GM19467 (cell line): ENCODE data around the gene GGNBP2.

Experiments used
- ATAC-seq: cut with Tn5 transposase; IDR thresholded peaks from one replicate; pipeline ENCODE4 v1.9.1; 2021; ENCODE audit warnings: mild to moderate bottlenecking, moderate library complexity; ENCODE audit not compliant: unreplicated experiment

GGNBP2 gene

DNA sequence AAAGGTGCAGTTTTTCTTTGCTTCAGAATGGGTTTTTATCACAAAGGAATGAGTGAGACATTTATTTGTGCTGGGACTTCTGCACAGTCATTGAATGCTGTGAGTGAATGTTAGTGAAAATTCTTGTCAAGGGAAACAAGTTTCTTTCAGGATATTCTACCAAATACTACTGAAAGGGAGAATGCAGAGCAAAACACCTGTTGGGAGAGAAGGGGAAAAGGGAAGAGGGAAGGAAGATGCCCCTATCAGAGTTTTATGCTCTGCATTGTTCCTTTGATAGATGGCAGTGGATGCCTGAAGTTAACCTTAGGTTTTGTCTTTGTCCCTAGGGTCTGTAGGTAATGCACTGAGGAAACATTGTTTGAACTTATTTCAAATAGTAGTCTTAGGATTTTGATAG is 3.1 kb downstream of the GGNBP2 start:
- ATAC-seq: no peak

DNA sequence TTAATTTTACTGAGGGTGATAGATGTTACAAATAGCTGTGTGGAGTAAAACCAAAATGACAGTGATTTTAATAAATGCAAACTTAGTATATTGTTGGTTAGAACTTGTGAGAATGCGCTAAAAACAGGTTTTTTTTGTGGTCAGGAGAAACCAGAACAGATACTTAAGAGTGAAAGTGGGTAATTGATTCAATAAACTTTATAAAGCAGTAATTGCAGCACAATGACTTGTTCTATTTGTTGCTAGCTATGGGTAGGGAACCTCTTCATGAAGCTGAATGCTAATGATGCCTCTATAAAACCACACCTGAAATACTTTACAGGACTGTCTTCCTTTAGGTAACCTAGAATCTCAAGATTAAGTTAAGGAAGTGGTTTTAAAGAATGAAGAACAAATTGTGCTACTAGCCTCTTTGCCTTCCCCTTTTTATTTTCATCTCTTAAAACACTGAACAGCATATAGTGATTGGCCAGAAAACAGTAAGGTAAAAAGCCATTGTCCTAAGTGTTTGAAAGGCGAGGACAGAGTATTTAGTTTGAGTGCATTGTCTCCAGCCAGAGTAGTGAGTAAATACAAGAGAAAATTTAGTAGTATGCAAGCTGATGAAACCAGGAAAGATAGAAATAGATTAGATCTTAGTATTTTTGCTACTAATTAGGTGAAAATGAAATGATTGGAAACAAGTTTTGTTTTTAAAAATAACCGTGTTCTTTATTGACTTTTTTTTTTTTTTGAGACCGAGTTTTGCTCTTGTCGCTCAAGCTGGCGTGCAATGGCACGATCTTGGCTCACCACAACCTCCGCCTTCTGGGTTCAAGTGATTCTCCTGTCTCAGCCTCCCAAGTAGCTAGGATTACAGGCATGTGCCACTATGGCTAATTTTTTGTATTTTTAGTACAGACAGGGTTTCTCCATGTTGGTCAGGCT is 6.0 kb downstream of the GGNBP2 start:
- ATAC-seq: no peak

DNA sequence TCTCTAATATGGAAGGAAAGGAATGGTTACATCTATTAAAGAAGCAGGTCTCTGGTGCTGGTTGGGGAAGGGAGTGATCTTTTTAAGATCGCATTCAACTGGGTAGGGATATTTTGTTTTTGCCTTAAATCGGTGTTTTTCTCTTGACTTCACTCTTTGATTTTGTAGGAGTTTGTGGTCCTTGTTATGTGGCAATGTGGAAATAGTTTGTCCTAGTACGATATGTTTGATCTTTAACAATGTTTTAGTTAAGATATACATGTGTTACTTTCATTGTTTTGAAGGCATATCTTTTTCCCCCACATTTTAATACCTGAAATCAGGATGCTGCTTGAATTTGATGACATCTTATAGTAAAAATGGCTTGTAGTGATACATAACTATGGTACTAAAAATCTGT is 8.7 kb downstream of the GGNBP2 start:
- no peak for ATAC-seq

DNA sequence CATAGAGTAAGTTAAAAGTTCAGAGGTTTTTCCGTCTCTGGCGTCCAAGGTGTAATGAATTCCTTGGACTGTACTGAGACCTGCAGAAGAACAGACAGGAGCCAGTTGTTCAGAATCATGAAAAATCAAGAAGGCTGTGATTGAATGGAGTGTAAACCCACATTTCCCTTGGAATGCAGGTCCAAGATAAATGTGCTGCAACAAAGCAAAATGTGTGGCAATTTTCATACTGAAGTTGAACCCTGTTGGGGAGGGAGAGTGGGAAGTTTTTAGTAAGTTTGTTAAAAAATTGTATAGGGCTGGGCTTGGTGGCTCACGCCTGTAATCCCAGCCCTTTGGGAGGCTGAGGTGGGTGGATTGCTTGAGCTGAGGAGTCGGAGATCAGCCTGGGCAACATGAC is 21.4 kb downstream of the GGNBP2 start:
- ATAC-seq: no peak

DNA sequence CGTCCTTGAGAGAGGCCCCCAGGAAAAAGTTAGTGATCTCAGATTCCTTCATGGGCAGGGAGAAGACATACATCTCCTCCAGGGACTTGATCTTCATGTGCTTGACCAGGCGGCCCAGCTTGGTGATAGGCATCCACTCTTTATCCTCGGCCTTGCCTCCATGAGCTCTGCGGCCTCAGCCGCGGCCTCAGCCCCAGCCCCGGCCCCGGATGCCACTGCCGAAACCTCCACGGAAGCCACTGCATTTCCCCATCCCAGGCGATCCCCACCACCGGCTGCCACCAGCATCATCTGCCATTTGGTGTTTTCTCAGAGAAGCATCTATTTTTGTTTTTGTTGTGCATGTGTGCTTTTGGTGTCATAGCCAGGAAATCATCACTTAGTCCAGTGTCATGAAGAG is 30.3 kb downstream of the GGNBP2 start:
- no peak for ATAC-seq

DNA sequence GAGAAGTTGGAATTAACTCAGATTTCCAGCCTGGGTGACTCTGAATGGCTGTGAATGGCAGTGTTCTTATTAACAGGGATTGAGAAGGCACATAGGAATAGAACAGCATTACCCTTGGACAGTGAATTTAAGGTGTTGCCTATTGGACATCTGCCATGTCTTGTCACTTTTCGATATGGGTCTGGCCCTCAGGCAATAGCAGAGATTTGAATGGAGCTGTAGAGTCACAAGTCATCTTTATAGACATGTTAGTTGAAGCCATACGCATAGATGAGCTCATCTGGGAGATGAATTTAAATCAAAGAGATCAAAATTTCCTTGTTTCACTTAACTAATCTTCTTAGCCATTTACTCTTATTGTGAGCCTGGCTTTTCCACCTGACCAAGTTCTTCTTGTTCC is 32.1 kb downstream of the GGNBP2 start:
- ATAC-seq: no peak

DNA sequence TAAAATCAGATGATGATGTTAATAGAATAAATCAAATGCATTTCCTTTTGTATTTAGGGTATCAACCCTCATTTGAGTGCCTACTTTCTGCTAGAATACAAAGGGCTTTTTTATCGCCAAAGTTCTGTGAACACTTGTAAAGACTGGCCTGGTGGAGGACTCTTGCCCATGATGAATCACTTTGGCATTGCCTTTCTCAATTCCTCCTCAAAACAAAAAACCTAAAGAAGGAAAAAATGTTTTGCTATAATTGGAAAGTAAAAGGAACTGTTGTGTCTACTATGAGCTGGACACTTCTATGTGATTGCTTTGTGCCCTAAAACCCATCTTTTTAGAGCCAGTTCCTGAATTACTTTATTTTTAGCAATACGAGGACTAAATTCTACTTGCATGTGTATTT is 34.0 kb downstream of the GGNBP2 start:
- ATAC-seq: no peak

DNA sequence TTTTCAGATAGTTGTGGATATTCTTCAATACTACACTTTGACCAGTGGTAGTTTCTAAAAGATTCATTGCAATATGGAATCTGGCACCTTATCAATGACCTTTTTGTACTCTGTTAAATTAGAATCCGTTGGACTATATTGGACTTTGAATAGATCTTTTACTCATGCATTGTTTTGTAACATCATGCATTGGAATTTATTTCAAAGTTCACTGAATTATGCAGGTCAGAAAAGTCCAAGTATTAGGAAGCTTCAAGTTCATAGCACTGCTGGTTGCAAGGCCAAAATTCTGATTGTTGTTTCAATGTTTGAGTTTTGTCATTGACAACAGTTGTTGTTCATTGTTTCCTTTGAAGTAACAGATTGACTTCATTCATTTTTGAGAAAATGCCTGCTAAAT is 39.1 kb downstream of the GGNBP2 start:
- ATAC-seq: no peak

DNA sequence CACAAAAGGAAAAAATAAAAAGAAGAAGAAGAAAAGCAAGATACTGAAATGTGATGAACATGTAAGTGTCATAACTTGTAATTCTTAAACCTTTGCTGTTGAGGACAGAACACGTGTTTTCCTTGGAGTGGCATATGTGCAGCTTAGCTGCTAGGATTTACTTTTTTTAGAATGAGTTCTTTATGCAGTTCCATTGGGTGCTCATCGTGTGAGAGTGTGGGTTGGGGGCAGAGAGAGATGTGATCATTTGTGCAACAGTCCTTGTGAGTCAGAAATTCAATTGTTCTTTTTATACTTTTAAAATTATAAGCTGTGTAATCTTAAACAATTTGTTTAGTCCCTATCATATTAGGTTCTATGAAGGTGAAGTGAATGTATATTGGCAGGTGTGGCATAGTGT is 41.4 kb downstream of the GGNBP2 start:
- ATAC-seq: no peak

DNA sequence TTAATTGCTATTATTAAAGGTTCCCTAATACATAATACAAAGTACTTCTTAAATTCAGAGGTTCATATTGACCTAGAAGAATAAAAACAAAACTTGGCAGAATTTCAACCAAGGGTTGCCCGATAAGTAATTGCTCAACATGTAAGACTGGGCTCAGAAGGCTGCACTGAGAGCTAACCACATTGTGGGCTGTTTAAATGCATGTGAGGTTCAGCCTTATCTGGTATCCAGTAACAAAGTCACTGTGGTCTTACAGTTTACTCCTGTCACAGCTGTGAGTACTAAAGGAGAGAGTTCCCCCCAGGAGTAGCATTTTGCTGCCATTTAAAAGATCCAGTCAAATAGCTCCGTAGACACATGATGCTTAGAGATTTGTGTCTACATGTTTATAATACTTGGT is 45.4 kb downstream of the GGNBP2 start:
- ATAC-seq: no peak

DNA sequence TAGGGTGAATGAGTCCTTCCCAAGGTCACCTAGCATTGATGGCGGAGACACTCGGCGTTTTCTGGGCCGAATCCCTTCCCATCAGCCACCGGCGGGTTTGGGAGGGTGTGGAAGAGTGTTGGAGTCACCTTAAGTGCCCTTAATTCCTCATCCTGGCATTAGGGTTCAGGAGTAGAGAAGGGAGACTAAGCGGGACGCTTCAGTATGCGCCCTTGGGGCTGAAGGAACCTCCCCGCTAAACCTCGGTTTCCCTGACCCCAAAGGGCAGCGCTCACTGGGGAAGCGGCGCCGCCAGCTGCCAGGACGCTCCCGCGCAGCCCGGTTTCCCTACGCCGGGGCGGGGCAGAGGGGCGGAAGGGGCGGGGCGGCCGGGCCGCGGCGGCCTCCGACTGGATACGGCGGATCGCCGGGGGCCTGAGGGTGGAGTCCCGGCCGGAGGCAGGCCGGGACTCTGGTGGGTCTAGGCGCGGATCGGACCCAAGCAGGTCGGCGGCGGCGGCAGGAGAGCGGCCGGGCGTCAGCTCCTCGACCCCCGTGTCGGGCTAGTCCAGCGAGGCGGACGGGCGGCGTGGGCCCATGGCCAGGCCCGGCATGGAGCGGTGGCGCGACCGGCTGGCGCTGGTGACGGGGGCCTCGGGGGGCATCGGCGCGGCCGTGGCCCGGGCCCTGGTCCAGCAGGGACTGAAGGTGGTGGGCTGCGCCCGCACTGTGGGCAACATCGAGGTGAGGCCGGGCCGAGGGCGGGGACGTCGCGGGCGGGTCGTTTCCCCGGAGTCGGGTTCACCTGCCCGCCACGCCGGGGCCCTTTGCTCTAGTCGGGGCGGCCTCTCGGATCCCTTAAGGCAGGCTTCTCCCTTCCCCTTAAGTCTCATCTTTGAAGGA is 47.0 kb downstream of the GGNBP2 start, which contains the start of gene DHRS11:
TSS of gene DHRS11 (plus strand) at position 446 of the 882 bp plus-strand sequence. CDS start at position 577, 131 bp downstream.
- ATAC-seq: peak; percentile 82

DNA sequence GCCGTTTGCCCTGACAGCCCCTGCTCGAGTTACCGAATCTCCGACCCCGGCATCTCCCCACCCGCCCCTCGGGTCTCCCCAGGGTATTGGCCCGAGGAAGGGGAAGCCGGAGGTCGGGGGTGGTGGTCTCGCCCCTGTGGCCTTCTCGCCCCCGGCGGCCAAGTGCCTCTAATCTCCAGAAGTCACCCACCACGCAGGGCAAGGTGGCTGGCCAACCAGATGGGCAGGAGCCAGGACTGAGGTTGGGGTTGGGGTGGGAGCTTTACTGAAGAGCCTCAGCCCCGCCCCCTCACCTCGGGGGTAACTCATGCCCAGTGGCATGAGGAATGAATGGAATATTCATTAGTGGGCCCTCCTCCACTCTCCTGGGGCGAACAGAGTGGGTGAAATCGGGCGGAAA is 47.6 kb downstream of the GGNBP2 start:
- ATAC-seq: no peak

DNA sequence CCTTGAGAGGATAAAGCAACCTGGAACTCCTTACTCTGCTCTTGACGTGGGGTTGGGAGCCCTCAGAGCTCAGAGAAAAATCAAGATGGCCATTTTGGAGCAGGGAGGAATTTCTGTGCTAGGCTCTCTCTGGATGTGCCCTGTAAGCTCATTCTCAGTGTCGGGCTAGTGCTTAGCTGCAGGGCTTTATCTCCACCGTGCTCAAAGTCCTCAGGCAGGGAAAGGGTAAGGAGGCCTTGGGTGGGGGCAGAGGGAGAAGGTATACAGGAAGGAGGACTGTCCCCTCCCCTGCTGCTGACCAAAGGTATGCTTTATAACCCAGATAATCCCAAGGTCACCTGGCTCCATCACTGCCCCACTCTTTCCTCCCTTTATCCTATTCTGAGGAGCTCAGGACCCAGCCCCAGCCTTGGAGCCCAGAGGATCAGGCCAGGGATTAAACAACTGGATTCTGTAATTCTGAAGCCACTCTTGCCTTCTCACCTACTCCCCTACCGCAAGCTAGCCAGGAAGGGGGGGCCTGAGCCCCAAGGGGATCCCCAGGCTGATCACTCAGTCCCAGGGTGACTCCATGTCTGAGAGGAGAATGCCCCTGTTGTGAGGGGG is 48.1 kb downstream of the GGNBP2 start:
- ATAC-seq: no peak

DNA sequence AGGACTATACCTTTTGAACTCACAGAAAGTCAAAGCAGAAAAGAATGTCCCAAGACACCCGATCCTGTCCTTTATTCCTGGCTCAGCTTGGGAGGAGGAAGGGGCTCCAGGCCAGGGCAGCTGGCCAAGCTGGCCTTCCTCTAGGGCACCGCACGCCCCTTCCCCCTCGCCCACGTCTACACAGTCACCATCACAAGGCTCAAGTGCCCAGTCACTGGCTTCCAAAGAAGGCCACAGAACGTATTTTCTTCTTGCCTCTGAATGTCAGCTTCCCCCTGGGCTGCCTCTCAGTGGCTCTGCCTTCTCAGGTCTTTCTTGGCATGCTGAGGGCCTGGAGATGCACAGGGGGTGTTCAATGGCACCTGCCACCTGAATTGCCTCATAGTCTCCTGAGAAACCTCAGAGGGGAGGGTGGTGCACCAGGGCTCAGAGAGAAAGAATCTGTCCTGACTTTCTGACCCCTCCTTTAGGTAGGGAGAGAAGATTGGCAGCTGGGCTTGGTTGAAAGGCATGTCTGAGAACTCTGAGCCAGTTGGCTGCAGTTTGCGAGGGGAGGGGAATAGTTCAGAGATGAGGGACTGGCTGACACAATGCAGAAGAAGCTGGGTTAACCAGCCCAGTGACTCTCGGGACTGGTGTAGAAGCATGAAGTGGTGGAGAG is 49.1 kb downstream of the GGNBP2 start:
- no peak for ATAC-seq

DNA sequence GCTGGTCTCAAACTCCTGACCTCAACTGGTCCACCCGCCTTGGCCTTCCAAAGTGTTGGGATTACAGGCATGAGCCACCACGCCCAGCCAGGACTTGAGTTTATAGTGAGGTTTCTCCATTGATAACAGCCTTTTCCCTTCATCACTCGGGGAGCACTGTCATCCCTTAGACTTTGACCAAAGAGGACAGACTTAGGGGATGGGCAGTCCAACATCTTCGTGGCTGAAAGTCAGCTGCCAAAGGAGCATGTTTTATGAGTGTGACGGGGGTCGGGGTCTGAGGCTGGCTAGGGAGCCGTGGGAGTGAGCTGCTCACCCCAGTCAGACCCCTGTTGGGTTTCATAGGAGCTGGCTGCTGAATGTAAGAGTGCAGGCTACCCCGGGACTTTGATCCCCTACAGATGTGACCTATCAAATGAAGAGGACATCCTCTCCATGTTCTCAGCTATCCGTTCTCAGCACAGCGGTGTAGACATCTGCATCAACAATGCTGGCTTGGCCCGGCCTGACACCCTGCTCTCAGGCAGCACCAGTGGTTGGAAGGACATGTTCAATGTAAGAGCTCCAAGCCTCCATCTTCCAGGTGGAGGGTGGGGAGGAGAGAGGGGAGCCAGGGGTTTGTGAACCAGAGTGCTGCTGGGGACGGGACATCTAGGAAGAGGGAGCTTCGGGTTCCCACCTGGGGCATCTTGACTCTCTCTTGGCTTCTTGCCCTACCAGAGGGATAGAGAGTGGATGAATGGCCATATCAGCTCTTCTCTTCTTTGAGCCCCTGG is 50.1 kb downstream of the GGNBP2 start:
- no peak for ATAC-seq

DNA sequence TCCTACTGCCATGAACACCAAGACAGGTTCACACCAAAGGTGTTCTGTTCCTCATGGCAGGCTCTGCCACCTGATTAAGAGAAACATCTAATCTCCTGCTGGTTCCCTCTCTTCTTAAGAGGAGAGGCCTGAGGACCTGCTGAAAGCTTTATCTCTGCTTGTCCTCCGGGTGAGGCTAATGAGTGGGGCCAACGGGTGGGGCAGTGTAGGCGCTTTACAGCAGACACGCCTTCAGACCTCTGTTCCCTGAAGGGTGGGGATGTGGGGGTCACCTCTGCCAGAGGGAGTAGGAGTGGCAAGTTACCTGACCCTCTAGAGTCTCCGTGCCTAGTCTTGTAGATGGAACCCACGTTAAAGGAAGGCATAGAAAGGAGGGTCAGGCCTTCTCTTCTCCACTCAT is 52.5 kb downstream of the GGNBP2 start:
- ATAC-seq: no peak

DNA sequence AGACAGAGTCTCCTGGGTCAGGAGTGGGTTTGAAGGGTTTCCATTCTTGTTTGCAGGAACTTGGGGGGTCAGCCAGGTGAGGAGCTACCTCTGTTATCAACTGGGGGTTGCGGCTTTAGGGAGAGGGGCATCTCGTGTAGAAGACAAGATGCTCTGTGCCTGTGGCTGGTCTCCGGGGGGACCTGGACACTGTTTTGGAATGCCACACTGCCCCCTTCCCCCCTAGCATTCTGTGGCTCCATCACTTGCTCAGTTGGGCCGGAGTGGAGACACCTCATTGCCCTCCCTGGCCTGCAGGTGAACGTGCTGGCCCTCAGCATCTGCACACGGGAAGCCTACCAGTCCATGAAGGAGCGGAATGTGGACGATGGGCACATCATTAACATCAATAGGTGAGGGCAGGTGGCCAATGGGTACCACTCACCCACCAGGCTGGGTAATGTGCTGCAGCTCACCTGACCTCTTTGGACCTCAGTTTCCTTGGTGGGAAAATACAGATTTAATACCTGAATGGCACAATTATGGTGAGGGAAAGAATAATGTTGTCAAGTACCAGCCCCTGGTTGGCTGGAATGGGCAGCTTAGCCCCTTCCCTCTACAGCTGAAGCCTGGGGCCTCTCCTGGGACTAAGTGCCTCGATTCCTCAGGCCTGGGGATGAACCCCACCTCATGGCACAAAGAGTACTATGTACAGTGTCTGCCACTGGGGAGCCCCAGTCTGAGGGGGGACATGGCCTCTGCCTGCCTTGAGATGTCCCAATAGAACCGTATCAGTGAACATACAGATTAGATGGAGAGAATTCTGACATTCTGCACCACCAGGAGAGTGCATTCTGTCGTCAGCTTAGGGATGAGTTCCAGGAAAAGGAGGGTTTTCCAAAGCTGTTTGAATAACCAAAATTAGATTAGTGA is 53.4 kb downstream of the GGNBP2 start:
- no peak for ATAC-seq

DNA sequence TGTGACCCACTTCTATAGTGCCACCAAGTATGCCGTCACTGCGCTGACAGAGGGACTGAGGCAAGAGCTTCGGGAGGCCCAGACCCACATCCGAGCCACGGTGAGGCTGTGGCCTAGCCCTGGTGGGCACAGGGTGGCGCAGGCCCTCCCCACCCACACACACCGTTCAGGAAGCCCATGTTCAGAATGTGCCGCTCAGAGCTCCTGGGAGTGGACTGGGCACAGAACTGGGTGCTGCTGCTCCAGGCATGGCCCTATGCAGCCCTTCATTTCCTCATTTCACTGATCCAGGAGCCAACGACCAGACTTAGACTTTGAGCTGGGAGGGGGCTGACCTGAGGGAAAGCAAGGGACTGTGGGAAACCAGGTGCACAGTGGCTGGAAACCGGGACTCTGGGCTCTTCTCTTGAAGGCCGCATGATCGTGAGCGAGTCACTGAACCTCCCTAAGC is 54.3 kb downstream of the GGNBP2 start:
- no peak for ATAC-seq
